KG1 (cell line): ENCODE results near the gene OPCML.

Experiments
- DNase-seq: peaks from one replicate; lab custom pipeline; 2025; lab: John Stamatoyannopoulos, UW

The OPCML gene

DNA sequence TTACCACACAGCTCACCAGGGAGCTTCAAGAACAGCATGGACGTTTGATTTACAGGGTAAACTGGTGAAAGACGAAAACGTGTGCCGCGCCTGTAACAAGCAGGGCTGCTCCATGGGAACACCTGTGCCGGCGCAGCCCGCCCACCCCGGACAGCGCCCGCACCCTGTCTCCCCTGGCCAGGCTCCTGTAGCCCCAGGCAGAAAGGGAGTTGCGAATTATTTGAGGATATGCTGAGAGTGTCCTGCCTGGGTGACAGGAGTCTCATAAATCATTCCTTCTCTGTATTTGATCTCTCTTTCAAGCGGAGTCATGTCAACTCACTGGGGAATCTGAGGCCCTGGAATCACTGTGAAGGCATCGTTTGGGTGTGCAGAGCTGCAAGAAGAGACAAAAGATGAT lies 804.3 kb downstream of the OPCML start:
- no peak for DNase-seq

DNA sequence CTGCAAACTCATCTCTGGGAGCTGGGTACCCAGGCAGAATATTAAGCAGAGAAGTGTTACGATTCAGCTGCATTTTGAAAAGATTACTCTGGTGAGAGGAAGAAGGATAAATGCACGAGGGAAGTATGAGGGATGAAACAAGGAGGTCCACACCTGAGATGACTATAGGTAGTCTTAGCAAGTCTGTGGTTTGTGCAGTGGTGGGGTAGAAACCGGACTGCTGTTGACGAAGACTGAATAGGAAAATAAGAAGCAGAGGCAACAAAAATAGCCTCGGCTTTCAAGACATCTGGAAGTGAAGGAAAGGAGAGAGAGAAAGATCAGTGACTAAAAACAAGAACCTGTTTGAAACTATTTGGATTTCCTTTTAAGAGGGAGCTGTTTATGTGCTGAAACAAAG lies 810.8 kb downstream of the OPCML start:
- DNase-seq: no peak

DNA sequence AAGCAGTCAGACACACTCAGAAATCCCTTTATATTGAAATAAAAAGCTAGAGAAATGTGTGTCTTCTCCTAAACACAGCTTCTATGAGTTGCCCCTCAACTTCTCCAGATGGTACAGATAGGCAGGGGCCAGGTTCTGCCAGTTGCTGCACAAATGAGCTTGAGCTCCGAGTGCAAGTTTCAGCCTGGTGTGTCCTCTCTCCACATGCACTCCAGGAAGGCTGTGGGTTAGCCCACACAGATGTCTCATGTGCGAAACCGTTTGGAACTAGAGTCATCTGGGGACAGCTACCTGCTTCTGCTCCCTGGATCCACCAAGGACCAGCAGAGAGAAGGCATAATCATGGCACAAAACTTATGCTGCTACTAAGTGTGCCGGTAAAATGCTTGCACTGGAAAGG lies 812.6 kb downstream of the OPCML start:
- no peak for DNase-seq

DNA sequence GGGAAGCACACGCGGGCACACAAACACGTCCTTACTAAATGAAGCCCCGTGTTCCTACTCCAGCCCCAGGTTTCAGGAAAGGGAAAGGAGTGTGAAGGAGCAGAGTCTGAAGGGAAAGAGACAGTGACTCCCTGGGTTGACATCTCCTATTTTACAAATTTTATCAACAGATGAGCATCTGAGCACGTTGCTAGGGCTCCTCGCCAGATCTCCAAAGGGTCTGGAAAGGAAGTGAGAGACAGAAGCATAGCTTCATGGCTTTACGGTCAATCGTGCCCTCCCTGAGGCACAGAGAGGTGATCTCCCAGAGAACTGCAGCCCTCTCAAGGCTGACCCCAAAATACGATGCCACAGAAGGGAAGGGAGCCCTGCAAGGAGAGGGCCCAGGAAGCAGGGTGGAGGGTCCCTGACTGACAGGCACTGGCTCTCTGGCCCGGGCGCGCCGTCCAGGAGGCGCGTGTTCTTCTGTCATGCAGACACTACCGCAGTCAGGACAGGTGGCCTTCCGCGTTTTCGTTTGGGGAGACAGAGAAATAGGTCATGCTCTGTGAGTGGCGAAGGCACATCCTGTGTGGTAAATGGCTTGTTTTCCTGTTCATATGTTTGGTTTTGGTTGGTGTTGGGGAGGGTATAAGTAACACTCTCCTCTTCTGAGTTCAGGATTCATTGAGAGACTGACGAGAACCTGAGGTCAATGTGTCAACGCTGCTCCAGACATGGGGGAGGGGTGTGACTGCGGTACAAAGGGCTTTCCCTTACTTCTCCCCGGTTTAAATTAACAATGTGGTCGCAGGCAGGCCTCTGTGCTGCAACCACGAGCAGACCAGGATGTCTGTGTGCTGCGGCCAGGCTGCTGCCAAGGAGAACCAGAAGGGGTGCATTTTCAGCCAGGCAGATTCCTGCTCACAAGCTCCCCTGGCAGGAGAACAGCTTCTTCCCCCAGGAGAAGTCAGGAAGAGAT lies 813.3 kb downstream of the OPCML start:
- peak; percentile 77 for DNase-seq

DNA sequence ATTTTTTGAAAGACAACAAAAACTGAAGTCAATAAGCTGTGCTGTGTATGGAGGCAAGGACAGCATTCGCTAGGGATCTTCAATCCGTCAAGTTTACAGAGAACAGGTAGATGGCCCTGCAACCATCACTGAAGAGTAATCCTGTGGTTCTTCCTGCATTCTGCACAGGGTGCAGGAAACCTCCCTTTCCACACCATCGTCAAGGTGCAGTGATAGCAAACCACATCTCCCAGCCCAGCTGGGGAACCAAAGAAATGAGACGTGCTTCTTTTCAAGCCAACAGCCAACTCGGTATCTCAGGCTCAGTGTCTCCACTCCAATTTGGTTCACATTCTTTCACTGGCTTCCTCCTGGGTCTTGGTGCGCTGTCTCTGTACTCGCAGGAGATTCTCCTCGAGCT lies 814.5 kb downstream of the OPCML start:
- DNase-seq: no peak

DNA sequence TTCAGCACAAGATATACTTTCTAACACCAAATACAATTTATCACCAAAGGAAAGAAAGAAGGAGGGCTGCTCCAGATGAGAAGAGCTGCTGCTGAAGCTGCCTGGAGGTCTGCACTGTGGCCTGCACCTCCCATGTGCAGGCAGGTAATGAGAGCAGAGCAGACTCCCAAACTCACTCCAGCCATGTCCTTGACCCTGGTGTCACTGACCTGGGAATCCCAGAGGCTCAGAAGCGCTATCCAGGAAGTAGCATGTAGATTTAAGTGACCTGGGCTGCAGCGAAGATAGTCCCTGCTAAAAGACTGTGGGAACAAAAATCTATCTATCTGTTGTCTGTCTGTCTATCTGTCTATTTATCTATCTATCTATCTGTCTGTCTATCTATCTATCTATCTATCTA lies 816.3 kb downstream of the OPCML start:
- no peak for DNase-seq

DNA sequence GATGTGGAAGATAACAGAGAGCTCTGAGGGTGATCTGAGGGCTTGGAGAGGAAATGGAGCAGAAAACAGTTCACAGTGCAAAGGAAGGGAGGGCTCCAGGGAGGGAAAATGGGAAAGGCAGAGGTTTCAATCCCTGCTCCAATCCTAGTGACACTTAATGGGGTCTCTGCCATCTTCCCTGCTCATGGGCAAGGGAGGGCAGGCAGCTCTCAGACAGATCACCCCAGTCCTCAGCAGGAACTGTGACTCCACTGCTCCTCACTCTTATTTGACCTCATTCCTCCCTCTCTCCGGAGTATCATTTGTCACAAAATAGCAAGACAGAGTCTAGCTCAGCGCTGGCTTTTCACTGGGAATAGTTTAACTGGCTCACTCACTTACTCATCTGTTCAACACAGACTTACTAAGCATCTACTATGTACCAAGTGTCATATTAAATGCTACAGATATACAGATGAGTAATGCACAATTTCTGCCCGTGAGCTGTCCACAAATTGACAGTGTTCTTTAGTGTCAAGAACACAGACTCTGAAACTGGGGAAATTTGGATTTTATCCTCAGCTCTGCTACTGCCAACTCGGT lies 817.4 kb downstream of the OPCML start:
- DNase-seq: no peak

DNA sequence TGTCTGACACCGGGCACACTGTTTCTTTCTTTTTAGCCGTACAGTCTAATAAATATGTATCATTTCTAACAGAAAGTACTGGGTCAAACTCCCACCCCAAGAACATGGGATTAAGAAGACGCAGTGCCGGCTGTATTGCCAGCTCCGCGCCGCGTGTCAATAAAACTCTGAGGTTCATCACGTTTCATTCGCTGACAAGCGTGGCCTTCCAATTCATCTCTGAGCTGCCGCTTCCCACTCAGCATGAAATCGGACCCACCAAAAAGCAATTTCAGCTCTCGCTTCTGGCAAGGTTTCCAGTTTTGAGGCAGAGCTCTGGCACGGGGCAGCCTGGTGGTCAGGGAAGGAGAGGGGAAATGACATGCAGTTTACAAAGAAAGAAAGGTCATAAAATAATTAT lies 819.8 kb downstream of the OPCML start:
- DNase-seq: no peak

DNA sequence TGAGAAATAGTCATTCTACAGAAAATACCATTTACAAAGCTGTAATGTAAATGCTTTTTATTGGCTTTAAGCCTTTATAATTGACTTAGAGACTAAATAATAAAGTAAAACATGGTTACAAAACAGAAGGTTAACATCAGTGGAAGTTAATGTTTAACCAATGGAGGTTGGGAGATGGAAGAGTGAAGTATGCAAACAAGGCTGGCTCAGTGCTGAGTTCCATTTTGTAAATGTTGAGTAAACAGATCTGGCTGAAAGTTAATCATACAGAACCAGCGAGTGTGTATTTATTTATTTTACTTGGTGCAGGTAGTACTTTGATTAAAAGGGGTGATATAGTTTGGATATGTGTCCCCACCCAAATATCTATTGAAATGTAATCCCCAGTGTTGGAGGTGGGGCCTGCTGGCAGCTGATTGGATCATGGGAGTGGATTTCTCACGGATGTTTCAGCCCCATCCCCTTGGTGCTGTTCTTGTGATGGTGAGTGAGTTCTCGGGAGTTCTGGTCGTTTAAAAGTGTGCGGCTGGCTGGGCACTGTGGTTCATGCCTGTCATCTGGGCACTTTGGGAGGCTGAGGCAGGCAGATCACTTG lies 827.4 kb downstream of the OPCML start:
- no peak for DNase-seq

DNA sequence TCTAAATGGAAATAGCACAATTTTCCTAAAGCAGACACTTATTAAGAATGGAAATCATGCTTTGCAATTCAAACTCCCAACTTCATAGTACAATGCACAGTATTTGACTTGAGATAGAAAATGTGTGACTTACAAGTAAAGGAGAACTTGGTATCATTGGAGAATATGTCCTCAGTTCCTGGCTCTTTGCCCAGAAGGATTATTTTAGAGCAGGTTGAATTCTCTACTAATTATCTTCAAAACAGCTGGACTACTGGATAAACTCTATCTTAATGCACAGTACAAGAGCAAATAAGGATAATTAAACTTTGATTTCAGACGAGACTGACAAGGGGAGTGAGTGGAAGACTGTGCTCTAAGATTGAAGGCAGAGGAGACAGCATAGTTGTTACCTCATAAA lies 839.4 kb downstream of the OPCML start:
- DNase-seq: no peak

DNA sequence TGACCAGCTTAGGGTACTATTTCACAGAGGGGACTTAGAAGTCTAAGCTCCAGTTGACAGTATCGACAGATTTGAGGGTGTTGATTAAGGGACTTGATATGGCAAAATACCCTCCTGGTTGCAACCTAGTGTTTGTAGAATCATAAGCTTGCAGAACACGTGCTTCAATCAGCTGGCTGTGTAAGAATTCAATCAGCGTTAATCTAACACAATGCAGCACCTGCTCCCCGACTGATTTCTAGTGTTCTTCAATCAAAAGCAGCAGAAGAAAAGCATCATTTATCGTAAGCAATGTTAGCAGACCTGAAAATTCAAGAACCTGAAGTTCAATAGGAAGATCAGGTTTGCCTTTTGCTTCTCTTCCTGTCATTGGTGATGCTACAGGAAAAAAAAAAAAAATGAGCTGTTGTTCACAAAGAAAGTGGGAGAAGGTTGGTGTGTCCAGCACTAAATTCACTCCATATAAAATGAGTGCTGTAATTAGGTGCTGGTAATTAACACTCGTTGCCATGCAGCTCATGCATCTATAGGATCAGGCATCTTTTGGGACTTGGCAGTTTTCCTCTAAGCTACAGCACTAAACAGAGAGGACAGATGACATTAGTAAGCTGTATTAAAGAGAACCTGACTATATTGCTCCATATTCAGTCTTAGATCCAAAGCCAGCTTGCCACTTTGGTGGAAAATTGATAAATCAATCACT lies 840.3 kb downstream of the OPCML start:
- no peak for DNase-seq

DNA sequence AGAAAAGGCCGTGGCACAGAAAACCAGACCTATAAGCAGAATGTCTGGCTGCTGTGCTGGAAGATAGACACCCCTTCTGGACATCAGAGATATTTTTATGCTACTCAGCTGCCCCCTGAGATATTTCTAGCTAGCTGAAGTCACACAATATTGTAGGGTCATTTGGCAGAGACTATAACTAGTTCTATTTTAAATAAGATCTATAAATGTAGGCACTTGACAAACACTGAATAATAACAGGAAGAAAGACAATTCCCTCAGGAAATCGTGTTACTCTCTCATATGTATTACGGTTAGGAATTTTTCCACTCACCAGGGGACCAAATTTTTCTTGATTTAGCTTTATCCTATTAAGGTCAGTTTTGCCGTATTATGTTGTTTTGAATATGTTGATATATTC lies 845.4 kb downstream of the OPCML start:
- no peak for DNase-seq

DNA sequence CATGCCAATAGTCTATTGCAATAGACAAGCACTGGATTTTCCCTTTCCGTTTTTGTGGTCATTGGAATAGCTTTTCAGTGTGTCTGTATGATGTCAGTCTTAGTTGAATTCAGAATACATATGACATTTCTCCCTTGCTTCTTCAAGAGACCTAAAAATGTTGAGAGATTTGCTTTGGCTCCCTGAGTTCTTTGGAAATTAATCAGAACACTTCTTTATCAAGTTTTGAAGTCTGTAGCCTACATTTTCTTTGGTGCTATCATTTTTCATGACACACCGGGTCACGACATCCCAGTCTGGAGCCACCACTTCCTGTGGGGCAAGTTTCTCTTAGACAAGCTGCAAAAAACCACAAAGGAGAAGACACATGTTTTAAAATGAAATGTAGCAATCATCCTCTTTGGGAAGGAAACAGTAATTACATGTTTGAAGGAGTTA lies 847.1 kb downstream of the OPCML start:
- peak; percentile 50 for DNase-seq

DNA sequence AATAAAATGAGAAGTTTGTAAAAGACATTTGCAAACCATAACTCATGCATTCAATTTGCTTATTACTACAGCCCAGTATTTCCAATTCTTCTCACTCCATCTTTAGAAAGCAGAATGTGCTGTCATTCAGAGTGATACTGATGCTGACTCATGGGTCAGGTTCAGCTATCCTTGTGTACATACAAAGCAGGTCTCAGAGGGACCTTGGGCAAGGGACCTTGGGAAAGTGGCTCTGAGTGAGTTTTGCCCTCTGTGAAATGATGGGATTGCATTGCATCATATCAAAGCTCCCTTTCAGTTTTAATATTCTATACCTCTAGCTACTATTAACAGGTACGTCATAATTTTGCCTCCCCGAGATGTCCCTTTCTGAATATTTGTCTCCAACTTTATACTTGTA lies 848.7 kb downstream of the OPCML start:
- DNase-seq: no peak

DNA sequence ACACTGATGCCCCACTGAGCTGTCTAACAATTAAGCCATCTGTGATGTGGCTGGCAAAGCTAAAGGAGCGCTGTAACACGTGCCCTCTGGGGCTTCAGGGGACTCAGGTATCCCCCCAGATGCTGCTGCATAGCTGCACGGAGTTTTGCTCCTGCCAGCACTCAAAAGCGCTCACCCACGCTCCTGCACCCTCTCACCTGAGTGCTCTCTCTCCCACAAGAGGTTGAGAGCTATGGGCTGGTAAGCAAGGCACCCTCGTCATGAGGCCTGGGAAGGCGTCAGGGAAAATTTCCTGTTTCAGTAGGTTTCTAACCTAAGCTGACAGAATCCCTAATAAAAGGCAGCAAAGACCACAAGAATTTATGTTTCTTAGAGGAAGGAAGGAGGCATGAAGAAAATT lies 850.3 kb downstream of the OPCML start:
- no peak for DNase-seq

DNA sequence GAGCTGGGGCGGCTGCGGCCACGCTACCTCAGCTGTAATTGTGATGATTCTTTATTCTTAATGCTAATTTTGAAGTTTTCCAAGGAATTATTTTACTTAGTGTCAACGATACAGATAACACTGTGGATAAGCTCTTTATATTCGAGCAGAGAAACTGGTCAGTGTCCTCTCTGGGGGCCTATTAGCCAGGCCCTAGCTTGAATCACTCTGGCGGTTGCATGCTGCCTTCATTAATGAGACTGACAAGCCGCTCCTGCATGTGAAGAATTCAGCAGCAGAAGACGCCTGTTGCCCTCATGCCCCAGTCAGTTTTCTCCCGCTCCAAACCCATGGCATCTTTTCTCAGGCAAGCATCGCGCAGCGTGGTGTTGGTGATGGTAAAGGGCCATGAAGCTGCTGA lies 851.7 kb downstream of the OPCML start:
- no peak for DNase-seq

DNA sequence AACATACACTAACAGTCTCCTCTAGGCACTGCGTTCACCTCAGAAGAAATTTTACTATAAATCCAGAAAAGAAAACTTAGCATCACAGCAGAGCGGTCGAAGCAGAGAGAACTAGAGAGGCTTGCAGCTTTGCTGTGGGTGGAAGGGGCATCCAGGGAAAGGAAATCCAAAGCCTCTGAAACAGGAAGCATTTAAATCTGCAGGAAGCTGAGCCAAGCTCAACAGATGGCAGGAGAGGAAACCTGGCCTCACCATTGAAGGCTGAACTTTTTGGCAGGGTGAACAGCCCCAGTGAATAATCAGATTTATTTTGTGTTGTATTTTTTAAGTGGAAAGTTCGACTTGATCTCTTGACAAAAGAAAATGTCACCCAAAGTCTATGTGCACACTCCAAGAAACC lies 858.1 kb downstream of the OPCML start:
- DNase-seq: no peak

DNA sequence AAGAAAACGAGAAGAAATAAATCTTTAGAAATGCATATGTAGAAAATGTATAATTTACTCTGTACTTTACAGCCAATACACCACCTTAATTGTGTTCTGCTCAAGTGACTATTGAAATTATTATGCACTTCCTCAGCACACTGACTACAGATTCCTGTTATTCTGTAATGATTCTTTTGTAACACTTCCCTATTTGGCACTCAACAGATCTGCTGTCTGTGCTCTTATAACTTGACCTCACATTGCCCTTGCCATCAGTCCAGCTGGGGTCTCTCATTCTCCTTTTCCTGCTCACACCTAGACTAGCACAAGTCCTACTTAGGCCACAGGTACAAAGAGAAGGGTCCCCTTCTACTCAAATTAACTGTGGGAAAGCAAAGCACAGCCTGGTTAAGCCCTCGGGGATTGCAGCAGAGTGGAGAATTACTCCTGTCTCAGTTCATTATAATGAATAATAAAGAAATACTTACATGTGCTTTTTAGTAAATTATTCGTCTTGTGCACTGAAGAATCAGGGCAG lies 860.4 kb downstream of the OPCML start:
- no peak for DNase-seq

DNA sequence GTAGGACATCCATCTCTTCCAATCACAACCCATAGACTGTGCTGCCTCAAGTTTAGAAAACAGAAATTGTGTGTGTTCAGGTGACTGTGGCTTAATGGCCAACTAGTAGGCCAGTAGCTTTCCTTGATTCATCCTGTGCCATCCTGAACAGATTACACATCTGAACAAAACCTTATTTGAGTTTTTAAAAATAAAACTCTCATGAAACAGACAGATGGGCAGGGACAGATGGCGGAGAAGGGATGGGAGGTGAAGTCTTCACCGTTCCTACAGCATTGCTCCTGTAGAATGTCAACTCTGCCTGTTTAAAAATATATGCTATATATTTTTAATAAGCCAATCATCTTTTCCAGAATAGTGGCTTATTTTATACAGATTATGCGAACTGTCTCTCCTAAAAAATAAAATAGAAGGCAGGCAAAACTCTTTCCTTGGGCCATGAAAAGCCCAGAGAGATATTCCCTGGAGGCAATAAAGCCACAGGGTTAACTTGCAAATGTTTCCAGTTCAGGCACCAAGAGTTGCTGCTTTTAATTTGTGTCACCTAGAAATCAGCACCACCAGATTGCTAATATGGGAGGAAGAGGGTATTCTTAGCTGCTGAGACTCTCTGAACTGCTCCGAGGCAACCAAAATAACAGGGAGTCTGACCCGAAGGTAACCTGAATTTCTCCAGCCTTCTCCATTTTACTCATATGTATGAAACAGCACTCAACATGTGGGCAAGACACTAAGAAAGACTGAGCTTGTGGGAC lies 861.2 kb downstream of the OPCML start:
- no peak for DNase-seq

DNA sequence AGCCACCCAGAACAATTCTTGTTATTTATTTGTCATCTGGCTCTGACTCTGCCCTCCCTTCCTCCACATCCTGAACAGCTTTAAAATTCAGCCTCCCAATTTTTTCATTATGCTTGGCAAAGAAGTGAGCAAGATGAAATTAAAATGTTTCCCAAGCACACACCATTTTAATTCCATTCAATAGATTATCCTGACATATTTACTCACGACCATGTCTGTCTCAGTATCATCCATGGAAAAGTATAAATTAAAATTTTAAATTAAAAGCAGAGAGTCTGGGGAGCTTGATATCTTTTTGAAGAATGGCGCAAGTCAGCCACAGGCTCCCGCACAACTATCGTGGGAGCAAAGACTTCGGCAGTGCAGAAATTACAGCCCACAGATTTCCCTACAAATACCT lies 862.4 kb downstream of the OPCML start:
- DNase-seq: no peak

DNA sequence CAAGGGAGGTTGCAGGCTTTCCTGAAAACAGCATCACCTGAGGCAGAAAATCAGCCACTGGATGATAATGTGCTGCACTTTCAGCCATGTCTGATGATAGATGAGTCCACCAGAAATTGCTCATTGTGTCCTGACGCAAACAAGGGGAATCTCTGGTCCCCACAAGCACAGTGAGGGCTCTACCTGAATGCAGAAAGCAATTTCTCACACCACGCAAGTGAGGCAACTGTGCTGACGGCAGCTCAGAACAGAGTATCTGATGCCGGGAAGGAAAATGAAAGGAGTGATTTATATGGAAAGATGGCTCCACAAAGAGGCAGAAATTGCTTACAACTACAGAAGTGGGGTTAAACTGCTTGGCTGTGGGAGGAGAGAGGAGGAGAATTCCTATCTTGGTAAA lies 867.1 kb downstream of the OPCML start:
- no peak for DNase-seq

DNA sequence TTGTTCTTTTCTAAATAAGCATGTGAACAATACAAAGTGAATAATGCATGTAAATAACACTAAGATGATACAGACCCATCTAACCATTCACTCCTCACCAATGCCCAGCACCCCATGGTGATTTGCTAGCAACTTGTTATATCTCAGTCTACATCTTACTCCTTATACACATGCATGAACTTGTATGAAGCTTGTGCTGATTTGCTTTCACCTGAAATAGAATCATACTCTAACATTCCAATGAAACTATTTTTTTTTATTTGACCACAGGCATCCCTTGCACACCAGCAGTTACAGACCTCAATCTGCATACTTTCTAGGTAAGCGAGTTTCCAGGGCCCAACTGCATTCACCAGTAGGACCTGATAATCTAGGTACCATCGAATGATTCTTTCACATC lies 873.6 kb downstream of the OPCML start:
- no peak for DNase-seq
